GM13977 (cell line): Measurements from ENCODE around the gene MME.

Source experiments
- DNase-seq: peaks from one replicate; pipeline ENCODE4 v3.0.0; 2012; ENCODE audit warnings: low spot score
- in situ Hi-C: fragments of 300-500 bp; cut with MboI; formaldehyde crosslinking; loops from one replicate; pipeline ENCODE4 v1.12.0; 2022; ENCODE audit warnings: low sequenced_read_pairs, low pct_unique_long_range_greater_than_20kb, mixed read lengths, inconsistent platforms; ENCODE audit not compliant: unreplicated experiment
- TF ChIP-seq, protein P1 (sequence below): IDR thresholded peaks from 2 replicates; pipeline ENCODE4 v1.5.1; 2012; ENCODE audit warnings: mild to moderate bottlenecking, control low read depth; ENCODE audit not compliant: insufficient read depth; ENCODE audit errors: extremely low read depth, missing control alignments

Gene MME

DNA sequence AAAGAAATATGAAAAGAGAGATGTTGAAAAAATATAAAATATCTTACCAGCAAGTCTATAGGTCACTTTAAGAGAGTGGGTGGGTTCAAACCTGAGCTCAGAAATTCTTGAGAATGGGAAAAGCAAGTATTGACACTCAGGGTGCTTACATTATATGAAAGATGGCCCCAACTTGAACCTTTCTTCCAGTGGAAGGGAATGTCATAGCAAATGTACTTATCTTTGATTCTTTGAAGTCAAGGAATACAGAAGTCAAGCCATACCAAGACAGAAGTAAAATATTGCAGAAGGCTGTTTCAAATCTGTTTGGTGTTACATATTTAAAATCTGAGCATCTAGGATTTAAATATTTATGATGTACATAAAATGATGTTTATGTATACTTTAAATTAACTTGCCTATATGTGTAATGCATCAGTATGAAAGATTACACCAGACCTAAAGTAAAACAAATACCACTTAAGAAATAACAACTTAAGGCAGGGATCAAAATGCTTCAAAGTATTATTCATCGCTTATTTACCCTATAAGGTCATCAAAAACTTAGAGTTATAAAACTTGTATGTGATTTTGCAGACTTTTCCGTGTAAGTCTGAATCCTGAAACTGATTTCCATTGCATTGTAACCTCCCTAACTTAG, 8.7 kb downstream of the MME start:
- DNase-seq = no peak
- in situ Hi-C loops = no loop called here
- TF ChIP-seq, protein P1, sequence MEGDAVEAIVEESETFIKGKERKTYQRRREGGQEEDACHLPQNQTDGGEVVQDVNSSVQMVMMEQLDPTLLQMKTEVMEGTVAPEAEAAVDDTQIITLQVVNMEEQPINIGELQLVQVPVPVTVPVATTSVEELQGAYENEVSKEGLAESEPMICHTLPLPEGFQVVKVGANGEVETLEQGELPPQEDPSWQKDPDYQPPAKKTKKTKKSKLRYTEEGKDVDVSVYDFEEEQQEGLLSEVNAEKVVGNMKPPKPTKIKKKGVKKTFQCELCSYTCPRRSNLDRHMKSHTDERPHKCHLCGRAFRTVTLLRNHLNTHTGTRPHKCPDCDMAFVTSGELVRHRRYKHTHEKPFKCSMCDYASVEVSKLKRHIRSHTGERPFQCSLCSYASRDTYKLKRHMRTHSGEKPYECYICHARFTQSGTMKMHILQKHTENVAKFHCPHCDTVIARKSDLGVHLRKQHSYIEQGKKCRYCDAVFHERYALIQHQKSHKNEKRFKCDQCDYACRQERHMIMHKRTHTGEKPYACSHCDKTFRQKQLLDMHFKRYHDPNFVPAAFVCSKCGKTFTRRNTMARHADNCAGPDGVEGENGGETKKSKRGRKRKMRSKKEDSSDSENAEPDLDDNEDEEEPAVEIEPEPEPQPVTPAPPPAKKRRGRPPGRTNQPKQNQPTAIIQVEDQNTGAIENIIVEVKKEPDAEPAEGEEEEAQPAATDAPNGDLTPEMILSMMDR = no peak

DNA sequence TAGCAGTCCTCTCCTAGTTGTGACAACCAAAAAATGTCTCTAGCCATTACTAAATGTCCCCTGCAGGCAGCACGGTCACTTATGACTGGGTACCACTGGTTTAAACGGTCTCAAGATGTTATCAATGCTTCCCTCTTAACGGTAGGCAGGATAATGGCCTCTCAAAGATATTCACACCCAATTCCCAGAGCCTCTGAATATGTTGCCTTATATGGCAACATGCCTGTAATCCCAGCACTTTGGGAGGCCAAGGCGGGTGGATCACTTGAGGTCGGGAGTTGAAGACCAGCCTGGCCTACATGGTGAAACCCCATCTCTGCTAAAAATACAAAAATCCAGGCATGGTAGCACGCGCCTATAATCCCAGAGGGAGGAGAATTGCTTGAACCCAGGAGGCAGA, 9.4 kb downstream of the MME start:
- DNase-seq = no peak
- TF ChIP-seq, protein P1 = no peak
- in situ Hi-C loops = no loop called here

- in situ Hi-C loops = no loop called here
- DNase-seq = no peak
- TF ChIP-seq, protein P1 = no peak
These were observed 13.1 kb downstream of the MME start for GRCh38 chr3:155093261-155093660.

GRCh38 chr3:155096303-155097008, 16.3 kb downstream of the MME start:
- in situ Hi-C loops = no loop called here
- TF ChIP-seq, protein P1 = no peak
- no peak for DNase-seq

- in situ Hi-C loops = no loop called here
- no peak for DNase-seq
- TF ChIP-seq, protein P1 = no peak
These were observed 16.9 kb downstream of the MME start for GRCh38 chr3:155097009-155097349.

GRCh38 chr3:155101398-155101797, 21.3 kb downstream of the MME start:
- DNase-seq = no peak
- in situ Hi-C loops = no loop called here
- TF ChIP-seq, protein P1 = no peak

- TF ChIP-seq, protein P1 = no peak
- DNase-seq = no peak
- in situ Hi-C loops = no loop called here
These were observed 22.2 kb downstream of the MME start for GRCh38 chr3:155102329-155102728.
